GM18505 (cell line): ENCODE results near the gene NRARP.
A peak's percentile ranks its signal among the peaks of the same experiment; 100 is the strongest.
"Not testable (repeated sequence)": the region's sequence is repeated elsewhere in the genome, so short reads cannot be mapped to it uniquely, and the experiment has no call there.

Experiments
- ATAC-seq: cut with Tn5 transposase; IDR thresholded peaks from one replicate; pipeline ENCODE4 v1.9.1; 2021; ENCODE audit not compliant: unreplicated experiment
- POLR2A ChIP-seq: IDR thresholded peaks from 4 replicates; pipeline ENCODE4 v1.6.1; 2011; ENCODE audit warnings: borderline replicate concordance; ENCODE audit not compliant: insufficient read depth, insufficient read length; ENCODE audit errors: extremely low read depth

NRARP gene, protein sequence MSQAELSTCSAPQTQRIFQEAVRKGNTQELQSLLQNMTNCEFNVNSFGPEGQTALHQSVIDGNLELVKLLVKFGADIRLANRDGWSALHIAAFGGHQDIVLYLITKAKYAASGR

DNA sequence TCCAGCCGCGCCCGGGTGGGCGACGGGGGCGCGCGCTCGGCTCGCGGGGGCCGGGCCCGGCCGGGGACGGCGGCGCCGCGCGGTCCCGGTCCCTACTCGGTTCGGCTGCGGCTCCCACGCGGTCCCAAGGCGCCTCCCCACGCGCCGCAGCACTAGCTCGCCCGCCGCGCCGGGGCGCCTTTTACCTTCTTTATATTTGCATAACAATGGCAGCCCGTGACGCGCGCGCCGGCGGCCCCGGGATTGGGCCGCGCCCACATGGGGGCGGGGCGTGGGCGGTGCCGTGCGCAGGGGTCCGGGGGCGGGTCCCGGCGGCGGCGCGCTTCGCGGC is at the start of gene NRARP:
NRARP (minus strand) TSS at position 154 of the 331 bp plus-strand sequence. CDS start 343 bp downstream, outside the sequence.
- peak; percentile 94 for TF ChIP-seq POLR2A
- peak; percentile 74 for ATAC-seq

- no peak for TF ChIP-seq POLR2A
- no peak for ATAC-seq
Measured at GRCh38 chr9:137350696-137351584, 48.9 kb upstream of the NRARP start.

DNA sequence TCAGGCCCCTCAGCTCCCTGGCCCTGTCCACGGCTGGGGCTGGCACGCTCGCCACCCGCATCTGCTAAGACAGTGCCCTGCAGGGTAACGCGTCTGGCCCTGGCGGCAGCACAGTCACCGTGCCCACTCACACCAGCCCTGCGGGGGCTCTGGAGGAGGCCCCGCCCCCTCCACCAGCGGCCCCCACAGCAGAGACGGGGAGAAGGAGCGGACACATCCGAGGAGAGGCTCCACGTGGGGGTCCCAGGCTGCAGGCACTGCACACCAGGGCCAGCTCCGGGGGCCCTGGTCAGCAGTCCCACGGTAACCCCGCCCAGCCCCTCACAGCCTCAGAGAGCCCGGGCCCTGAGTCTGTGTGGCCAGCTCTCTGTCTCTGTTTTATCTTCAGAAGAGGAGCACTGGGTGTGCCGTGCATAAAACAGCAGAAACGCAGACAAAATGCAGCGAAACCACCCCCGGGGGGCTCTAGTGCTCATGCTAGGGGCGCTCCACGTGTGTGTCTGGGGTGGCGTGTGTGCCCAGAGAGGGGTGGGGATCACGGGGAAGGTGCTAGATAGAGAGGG is 47.5 kb upstream of the NRARP start:
- no peak for ATAC-seq
- no peak for TF ChIP-seq POLR2A

DNA sequence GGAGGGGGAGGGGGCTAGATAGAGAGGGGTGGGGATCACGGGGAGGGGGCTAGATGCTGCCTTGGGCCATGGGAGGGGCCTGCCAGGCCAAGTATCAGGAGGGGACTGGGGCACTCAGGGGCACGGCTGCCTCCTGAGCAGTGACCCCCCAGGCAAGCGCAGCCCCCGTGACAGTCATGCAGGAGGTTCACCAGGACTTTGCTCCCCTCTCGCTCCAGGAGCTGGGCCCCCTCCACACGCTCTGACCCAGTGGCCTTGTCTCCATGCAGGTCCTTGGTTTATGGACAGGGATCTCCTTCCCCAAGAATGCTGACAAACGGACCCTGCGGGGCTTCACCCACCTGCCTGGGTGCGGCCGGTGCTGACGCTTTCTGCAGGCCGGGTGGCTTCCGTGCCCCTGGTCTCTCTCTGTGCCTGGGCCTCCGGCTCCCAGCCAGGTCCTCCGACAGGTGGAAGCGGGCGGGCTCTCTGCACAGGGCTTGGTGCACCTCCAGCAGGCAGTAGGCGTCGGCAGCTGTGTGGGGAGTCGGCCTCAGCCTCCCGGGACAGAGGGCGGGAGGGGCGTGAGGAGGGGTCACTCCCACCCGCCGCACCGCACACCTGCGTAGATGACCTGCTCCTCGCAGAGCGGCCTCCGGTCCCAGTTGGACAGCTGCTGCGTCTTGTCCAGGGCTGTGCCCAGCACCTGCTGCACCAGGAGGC is 46.8 kb upstream of the NRARP start:
- TF ChIP-seq POLR2A = no peak
- ATAC-seq = no peak

GRCh38 chr9:137347928-137348327 is 45.9 kb upstream of the NRARP start:
- no peak for TF ChIP-seq POLR2A
- ATAC-seq = no peak

DNA sequence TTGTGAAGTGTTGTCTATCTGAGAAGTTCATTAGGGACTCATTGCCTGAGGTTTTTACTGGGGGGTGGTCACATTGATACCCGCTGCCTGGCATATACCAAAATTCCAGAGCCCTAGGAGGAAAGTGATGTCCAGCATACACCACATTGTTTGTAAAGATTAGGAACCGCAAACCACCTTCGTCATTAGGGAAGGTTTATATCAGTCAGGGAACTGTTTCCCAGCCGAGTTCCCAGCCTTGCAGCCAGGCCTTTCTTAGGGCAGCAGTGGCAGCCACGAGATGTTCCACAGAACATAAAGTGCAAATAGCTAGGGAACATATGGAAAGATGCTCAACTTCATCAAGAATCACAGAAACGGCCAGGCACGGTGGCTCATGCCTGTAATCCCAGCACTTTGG is 40.4 kb upstream of the NRARP start:
- no peak for TF ChIP-seq POLR2A
- no peak for ATAC-seq

DNA sequence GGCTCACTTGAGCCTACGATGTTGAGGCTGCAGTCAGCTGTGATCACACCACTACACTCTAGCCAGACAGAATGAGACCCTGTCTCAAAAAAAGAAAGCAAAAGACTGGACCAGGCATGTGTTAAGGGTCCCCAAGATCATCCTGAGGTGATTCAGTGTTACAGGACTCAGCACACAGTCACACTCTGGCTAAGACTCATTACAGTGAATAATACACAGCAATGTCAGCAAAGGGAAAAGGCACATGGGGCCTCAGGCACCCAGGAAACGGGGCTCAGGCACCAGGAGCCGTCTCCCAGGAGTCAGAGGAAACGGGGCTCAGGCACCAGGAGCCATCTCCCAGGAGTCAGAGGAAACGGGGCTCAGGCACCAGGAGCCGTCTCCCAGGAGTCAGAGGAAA is 39.2 kb upstream of the NRARP start:
- ATAC-seq = no peak
- TF ChIP-seq POLR2A = no peak

- ATAC-seq = not testable (repeated sequence)
Measured at GRCh38 chr9:137339908-137340462, 37.9 kb upstream of the NRARP start.

- no peak for ATAC-seq
- TF ChIP-seq POLR2A = no peak
Measured at GRCh38 chr9:137339045-137339907, 37.2 kb upstream of the NRARP start.

- ATAC-seq = no peak
- TF ChIP-seq POLR2A = no peak
Measured at GRCh38 chr9:137336735-137337134, 34.7 kb upstream of the NRARP start.

DNA sequence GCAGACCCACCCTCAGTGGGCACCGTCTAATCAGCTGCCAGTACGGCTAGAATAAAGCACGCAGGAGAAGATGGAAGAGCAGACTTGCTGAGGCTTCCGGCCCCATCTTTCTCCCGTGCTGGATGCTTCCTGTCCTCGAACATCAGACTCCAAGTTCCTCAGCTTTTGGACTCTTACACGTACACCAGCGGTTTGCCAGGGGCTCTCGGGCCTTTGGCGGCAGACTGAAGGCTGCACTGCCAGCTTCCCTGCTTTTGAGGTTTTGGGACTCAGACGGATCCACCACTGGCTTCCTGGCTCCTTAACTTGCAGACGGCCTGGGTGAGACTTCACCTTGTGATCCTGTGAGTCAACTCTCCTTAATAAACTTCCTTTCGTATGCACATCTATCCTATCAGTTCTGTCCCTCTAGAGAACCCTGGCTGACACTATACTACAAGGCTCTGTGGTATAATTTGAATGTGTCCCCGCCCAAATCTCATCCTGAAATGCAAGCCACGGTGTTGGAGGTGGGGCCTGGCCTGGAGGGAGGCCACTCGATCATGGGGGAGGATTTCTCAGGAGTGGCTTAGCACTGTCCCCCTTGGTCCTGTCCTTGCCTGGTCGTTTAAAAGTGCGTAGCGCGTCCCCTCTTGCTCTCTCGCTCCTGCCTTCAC is 31.1 kb upstream of the NRARP start:
- TF ChIP-seq POLR2A = no peak
- ATAC-seq = no peak

DNA sequence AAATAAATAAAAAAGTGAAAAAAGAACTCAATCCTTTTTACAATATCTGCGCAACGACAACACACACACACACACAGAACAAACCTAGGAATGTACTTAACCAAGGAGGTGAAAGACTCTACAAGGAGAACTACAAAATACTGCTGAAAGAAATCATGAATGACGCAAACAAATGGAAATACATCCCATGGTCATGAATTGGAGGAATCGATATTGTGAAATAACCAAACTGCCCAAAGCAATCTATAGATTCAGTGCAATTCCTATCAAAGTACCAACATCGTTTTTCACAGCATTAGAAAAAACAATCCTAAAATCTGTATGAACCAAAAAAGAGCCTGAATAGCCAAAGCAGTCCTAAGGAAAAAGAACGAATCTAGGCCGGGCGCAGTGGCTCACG is 29.9 kb upstream of the NRARP start:
- TF ChIP-seq POLR2A = no peak
- ATAC-seq = no peak

DNA sequence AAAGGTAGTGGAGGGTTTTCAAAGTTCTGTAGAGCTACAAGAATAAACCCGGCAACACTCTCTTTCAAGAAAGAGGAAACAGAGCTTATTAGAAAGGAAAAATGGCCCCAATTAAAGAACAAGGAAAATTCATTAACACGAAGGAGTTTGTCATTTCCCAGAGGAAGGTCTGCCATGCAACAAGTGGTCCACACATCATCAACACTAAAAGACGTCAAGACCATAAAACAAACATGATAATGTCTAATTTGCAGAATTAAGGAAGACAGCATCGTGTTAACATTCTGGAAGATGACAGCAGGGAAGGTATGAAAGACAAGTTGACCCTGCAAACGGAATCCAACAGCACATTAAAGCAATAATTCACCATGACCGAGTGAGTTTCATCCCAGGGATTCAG is 28.6 kb upstream of the NRARP start:
- no peak for ATAC-seq
- no peak for TF ChIP-seq POLR2A

- not testable (repeated sequence) for ATAC-seq
Measured at GRCh38 chr9:137329590-137329989, 27.5 kb upstream of the NRARP start.

GRCh38 chr9:137327641-137328550 is 25.8 kb upstream of the NRARP start:
- ATAC-seq = not testable (repeated sequence)
